ENCODE results near the gene SLC16A9. TPM values are rescaled to one million over a fixed set of nuclear protein-coding genes. Genes with fewer than 3 reads are reported as not detected.

SLC16A9 gene
- total and polyA plus RNA-seq, 12 donors, result 0.12 to 3.3 (median 2.0) TPM

DNA sequence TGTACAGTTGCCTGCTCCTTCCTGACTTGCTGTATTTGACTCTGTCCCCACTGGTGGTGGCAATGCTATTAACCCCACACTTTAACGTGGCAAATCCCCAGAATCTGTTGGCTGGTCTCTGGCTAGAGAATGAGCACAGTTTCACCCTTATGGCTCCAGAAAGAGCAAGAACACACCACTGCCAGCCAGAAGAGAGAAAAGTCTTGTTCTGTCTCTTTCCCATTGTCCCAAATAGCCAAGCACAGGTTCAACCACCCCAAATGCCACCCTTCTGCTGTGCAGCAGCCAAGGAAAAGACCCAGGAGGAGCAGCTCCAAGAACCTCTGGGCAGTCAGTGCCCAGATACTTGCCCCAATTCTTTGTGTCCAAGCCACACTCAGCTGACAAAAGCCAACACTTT lies 11.3 kb downstream of the SLC16A9 start:
- H3K4me3 ChIP-seq, result no peak overlapping the region
- no peak for ATAC-seq
- H3K27ac ChIP-seq, result no peak overlapping the region
- no peaks in the 10 kb centered on the region for H3K36me3 ChIP-seq
- DNase-seq, result no peak
- WGBS, 2 donors, result 72 to 87% methylated on average over 1 of the region's 1 CpG
- no peaks in the 10 kb centered on the region for H3K9me3 ChIP-seq
- no peaks in the 10 kb centered on the region for H3K4me1 ChIP-seq
- intact Hi-C loops (cut with DNase I), result no loop called here
- no peaks in the 10 kb centered on the region for H3K27me3 ChIP-seq
- TF ChIP-seq, protein P1, sequence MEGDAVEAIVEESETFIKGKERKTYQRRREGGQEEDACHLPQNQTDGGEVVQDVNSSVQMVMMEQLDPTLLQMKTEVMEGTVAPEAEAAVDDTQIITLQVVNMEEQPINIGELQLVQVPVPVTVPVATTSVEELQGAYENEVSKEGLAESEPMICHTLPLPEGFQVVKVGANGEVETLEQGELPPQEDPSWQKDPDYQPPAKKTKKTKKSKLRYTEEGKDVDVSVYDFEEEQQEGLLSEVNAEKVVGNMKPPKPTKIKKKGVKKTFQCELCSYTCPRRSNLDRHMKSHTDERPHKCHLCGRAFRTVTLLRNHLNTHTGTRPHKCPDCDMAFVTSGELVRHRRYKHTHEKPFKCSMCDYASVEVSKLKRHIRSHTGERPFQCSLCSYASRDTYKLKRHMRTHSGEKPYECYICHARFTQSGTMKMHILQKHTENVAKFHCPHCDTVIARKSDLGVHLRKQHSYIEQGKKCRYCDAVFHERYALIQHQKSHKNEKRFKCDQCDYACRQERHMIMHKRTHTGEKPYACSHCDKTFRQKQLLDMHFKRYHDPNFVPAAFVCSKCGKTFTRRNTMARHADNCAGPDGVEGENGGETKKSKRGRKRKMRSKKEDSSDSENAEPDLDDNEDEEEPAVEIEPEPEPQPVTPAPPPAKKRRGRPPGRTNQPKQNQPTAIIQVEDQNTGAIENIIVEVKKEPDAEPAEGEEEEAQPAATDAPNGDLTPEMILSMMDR (IDR thresholded peaks at IDR 0.05), result no peak

DNA sequence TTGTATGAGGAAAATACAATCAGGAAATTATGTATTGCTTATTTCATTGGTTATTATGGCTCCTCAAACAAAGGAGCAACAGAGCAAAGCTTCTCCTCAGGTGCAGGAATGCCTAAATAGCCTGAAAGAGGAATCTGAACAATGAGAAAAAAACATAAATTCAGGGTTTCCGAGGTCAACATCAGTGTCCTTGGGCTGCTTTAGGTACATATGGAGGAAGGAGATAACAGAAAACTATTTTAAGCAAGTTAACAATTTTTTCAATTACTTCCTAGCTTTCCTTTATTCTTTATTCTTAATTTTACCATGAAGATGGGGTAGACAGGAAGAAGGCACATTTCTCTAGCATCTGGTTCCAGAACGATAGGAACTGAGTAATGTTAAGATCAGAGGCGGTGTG lies 14.0 kb downstream of the SLC16A9 start:
- Histone ChIP-seq H3K9me3 (no peaks in the 10 kb centered on the region), H3K4me1 (no peaks in the 10 kb centered on the region), H3K27ac (no peak overlapping the region), H3K36me3 (no peaks in the 10 kb centered on the region), H3K4me3 (no peak overlapping the region), H3K27me3 (no peaks in the 10 kb centered on the region)
- intact Hi-C loops (cut with DNase I), result no loop called here
- TF ChIP-seq, protein P1 (IDR thresholded peaks at IDR 0.05), result no peak
- DNase-seq (no peak), ATAC-seq (no peak)
- 68 to 83% methylated on average over 3 of the region's 3 CpGs for WGBS, 2 donors

DNA sequence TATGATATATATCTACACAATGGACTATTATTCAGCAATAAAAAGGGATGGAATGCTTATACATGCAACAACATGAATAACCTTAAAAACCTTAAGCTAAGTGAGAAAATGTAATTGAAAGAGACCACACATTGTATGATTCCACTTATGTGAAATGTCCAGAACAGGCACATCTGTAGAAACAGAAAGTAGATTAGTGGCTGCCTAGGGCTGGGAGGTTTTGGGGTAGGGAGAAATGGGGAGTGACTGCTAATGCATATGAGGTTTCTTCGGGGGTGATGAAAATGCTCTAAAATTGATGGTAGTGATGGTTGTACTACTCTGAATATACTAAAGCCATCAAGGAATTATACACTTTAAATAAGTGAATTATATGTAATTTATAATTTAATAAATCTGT lies 14.7 kb downstream of the SLC16A9 start:
- Histone ChIP-seq H3K27ac (no peak overlapping the region), H3K4me3 (no peak overlapping the region), H3K27me3 (no peaks in the 10 kb centered on the region), H3K9me3 (no peaks in the 10 kb centered on the region), H3K36me3 (no peaks in the 10 kb centered on the region), H3K4me1 (no peaks in the 10 kb centered on the region)
- WGBS, 2 donors, result 92 to 93% methylated on average over 1 of the region's 1 CpG
- DNase-seq (no peak), ATAC-seq (no peak)
- TF ChIP-seq, protein P1 (IDR thresholded peaks at IDR 0.05), result no peak
- intact Hi-C loops (cut with DNase I), result no loop called here

DNA sequence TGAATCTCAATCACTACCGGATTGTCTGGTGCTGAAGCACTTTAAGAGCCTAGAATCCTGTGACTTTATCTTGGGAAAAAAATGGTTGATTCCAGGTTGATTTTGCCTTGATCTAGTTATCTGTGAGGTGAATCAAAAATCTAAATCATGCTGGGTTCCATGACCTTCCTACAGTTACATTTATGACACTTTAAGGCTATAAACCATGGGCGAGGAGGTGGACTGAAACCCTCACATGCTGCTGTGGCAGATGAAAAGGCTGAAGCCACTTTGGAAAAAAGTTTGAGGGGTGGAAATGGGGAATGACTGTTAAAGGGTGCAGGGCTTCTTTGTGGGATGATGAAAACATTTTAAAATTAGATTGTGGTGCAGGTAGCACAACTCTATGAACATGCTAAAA lies 17.5 kb downstream of the SLC16A9 start:
- intact Hi-C loops (cut with DNase I), result no loop called here
- Histone ChIP-seq H3K4me1 (no peaks in the 10 kb centered on the region), H3K27me3 (no peaks in the 10 kb centered on the region), H3K4me3 (no peak overlapping the region), H3K36me3 (no peaks in the 10 kb centered on the region), H3K27ac (no peak overlapping the region), H3K9me3 (no peaks in the 10 kb centered on the region)
- TF ChIP-seq, protein P1 (IDR thresholded peaks at IDR 0.05), result no peak
- ATAC-seq (no peak), DNase-seq (no peak)
- 90 to 92% methylated on average over 2 of the region's 2 CpGs for WGBS, 2 donors
